K562 (cell line): ENCODE measurements around the gene L3MBTL3.

ENCODE experiments used
- HDAC2 ChIP-seq: fragments of 450-650 bp; IDR thresholded peaks from 2 replicates; pipeline ENCODE4 v1.6.1; 2016; ENCODE audit warnings: mild to moderate bottlenecking
- KAT8 ChIP-seq: fragments of 450-650 bp; IDR thresholded peaks from 2 replicates; pipeline ENCODE4 v1.6.1; 2016; ENCODE audit warnings: low read depth, mild to moderate bottlenecking
- MAFF ChIP-seq: IDR thresholded peaks from 2 replicates; pipeline ENCODE4 v1.6.1; 2012; ENCODE audit warnings: low read length, improper control_type of control experiment
- MXI1 ChIP-seq: IDR thresholded peaks from 2 replicates; pipeline ENCODE4 v1.6.1; 2011; ENCODE audit warnings: low read depth, mild to moderate bottlenecking, improper control_type of control experiment, low read length
- RNF219 ChIP-seq: fragments of 250-450 bp; sonication (Bioruptor Pico); IDR thresholded peaks from 2 replicates; pipeline ENCODE4 v1.5.0; 2022; ENCODE audit warnings: mild to moderate bottlenecking
- SPI1 ChIP-seq: IDR thresholded peaks from 2 replicates; pipeline ENCODE4 v1.6.1; 2011; ENCODE audit warnings: low read depth, low read length, control low read depth, borderline replicate concordance
- ZBTB8A ChIP-seq: fragments of 450-650 bp; IDR thresholded peaks from 2 replicates; pipeline ENCODE4 v1.6.1; 2018; ENCODE audit warnings: mild to moderate bottlenecking, moderate library complexity; ENCODE audit not compliant: partially characterized antibody
- ZNF77 ChIP-seq: fragments of 250-450 bp; sonication (Bioruptor Pico); IDR thresholded peaks from 2 replicates; pipeline ENCODE4 v1.5.0; 2020
- TF ChIP-seq, protein P1 (sequence below), 3 experiments: IDR thresholded peaks in 2 of 3; conservative IDR thresholded peaks in 1 of 3; 2 replicates each; pipeline ENCODE4 v1.5.1; 2011 to 2012; ENCODE audit warnings: low read length in 3 of 3, mild to moderate bottlenecking in 3 of 3, control low read depth in 2 of 3, improper control_type of control experiment in 1 of 3, inconsistent platforms in 1 of 3, low read depth in 1 of 3, mixed read lengths in 1 of 3, moderate library complexity in 1 of 3; ENCODE audit not compliant: insufficient read depth in 2 of 3
- TF ChIP-seq, protein P2 (sequence below): fragments of 250-450 bp; sonication (Bioruptor Pico); IDR thresholded peaks from 2 replicates; pipeline ENCODE4 v1.5.0; 2020; ENCODE audit warnings: mild to moderate bottlenecking, borderline replicate concordance

- TF ChIP-seq, protein P1, sequence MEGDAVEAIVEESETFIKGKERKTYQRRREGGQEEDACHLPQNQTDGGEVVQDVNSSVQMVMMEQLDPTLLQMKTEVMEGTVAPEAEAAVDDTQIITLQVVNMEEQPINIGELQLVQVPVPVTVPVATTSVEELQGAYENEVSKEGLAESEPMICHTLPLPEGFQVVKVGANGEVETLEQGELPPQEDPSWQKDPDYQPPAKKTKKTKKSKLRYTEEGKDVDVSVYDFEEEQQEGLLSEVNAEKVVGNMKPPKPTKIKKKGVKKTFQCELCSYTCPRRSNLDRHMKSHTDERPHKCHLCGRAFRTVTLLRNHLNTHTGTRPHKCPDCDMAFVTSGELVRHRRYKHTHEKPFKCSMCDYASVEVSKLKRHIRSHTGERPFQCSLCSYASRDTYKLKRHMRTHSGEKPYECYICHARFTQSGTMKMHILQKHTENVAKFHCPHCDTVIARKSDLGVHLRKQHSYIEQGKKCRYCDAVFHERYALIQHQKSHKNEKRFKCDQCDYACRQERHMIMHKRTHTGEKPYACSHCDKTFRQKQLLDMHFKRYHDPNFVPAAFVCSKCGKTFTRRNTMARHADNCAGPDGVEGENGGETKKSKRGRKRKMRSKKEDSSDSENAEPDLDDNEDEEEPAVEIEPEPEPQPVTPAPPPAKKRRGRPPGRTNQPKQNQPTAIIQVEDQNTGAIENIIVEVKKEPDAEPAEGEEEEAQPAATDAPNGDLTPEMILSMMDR (IDR thresholded peaks at IDR 0.05 in 2 of 3, conservative IDR thresholded peaks at IDR 0.05 in 1 of 3; ENCODE audit: insufficient read depth in 2 of 3, low read depth in 1 of 3, low read length in 3 of 3) = no peak
- TF ChIP-seq ZBTB8A (no peak), HDAC2 (no peak), ZNF77 (CRISPR knock-in tag) (no peak), SPI1 (no peak), KAT8 (no peak), MAFF (no peak), RNF219 (CRISPR knock-in tag) (no peak), MXI1 (no peak)
- TF ChIP-seq, protein P2, sequence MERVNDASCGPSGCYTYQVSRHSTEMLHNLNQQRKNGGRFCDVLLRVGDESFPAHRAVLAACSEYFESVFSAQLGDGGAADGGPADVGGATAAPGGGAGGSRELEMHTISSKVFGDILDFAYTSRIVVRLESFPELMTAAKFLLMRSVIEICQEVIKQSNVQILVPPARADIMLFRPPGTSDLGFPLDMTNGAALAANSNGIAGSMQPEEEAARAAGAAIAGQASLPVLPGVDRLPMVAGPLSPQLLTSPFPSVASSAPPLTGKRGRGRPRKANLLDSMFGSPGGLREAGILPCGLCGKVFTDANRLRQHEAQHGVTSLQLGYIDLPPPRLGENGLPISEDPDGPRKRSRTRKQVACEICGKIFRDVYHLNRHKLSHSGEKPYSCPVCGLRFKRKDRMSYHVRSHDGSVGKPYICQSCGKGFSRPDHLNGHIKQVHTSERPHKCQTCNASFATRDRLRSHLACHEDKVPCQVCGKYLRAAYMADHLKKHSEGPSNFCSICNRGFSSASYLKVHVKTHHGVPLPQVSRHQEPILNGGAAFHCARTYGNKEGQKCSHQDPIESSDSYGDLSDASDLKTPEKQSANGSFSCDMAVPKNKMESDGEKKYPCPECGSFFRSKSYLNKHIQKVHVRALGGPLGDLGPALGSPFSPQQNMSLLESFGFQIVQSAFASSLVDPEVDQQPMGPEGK = no peak
These were observed 9.6 kb downstream of the L3MBTL3 start for GRCh38 chr6:130027948-130028347.
